GM21390 (cell line): ENCODE data around the gene TMEM120B.
"Not testable (repeated sequence)": the region's sequence is repeated elsewhere in the genome, so short reads cannot be mapped to it uniquely, and the experiment has no call there.

Experiments
- ATAC-seq: cut with Tn5 transposase; IDR thresholded peaks from one replicate; pipeline ENCODE4 v1.9.1; 2021; ENCODE audit not compliant: unreplicated experiment

Gene TMEM120B

DNA sequence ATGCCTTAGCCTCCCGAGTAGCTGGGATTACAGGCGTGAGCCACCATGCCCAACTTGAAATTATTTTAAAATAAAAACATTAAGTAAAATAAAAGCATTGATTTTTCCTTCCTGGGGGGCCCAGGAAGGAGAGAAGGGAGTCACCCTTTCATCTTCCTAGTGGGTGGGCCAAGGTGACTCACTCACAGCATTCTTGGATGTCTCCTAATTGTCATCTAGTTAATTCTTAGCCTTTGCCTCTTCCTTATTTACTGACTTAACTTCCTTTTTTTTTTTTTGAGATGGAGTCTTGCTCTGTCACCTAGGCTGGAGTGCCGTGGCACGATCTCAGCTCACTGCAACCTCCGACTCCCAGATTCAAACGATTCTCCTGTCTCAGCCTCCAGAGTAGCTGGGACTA lies 29.2 kb downstream of the TMEM120B start:
- no peak for ATAC-seq

DNA sequence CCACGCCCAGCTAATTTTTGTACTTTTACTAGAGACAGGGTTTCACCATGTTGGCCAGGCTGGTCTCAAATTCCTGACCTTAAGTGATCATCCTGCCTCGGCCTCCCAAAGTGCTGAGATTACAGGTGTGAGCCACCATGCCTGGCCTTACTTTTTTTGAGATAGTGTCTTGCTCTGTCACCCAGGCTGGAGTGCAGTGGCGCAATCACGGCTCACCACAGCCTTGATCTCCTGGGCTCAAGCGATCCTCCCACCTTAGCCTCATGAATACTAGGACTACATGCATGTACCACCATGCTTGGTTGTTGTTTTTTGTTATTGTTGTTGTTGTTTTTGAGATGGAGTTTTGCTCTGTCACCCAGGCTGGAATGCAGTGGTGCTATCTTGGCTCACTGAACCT lies 33.0 kb downstream of the TMEM120B start:
- ATAC-seq, result not testable (repeated sequence)

DNA sequence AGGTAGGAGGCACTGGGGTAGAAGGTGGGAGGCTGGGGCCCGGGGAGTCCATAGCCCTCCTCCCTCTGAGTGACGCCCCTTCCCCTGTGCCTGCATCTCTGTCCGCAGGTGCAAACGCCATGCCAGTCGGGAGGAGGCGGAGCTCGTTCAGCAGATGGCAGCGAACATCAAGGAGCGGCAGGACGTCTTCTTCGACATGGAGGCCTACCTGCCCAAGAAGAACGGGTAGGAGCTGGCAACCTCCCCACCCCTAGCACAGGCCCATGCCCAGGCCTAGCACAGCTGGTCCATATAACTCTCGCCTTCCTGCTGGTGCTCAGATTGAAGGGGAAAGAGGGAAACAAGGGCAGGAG lies 35.6 kb downstream of the TMEM120B start:
- no peak for ATAC-seq

GRCh38 chr12:121748571-121749265 lies 36.2 kb downstream of the TMEM120B start:
- no peak for ATAC-seq

DNA sequence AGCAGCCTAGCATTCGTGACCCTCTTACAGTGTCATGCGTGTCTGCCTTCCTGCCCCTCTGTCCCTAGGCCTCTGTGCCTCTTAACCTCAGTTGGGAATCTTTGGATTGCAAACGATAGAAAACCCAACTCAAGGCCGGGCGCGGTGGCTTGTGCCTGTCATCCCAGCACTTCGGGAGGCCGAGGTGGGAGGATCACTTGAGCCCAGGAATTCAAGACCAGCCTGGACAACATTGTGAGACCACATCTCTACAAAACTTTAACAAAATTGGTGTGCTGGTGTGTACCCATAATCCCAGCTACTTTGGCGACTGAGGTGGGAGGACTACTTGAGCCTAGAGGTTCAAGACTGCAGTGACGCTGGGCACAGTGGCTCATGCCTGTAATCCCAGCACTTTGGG lies 36.7 kb downstream of the TMEM120B start:
- no peak for ATAC-seq

GRCh38 chr12:121750507-121750955 lies 38.0 kb downstream of the TMEM120B start:
- no peak for ATAC-seq

- ATAC-seq, result no peak
Measured at GRCh38 chr12:121751034-121751433, 38.5 kb downstream of the TMEM120B start.

GRCh38 chr12:121751749-121752351 lies 39.3 kb downstream of the TMEM120B start:
- ATAC-seq, result no peak

DNA sequence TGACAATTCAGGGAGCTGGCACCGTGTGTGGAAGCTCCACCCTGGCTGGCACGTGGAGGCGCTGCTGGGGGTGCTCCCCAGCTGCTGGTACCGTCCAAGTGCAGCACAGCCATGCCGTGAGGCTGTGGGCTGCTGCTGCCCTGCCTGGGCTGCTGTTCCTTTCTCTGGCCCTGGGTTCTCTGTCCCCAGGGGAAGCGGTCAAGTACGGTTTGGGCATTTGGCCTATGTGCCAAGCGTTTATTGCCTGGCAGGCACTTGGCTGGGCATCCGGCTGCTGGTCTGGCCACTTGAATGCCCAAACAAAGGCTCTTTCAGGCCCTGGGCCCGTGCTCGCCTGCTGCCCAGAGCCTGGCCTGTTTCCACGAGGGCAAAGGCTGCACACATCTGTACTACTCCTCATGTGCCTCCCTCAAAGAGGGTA lies 41.3 kb downstream of the TMEM120B start:
- ATAC-seq, result no peak

- ATAC-seq, result no peak
Measured at GRCh38 chr12:121754836-121755235, 42.3 kb downstream of the TMEM120B start.

DNA sequence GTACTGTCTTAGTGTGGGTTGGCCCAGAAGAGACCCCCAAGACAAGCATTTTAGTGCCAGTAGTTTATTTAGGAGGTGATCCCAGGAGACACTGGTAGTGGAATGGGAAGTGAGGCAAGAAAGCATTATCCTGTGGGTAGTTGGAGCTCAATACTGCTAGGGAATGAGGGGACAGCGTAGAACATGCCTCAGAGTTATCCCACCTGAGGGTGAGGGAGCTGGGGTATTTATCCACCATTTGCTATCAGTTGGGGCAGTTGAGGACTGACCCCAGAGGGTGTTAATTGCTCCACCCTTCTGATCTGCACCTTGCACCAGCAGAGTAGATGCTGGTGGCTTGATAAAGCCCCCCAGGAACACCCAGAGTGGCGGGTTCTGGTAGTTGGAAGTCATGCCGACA lies 43.0 kb downstream of the TMEM120B start:
- no peak for ATAC-seq

GRCh38 chr12:121758536-121758935 lies 46.0 kb downstream of the TMEM120B start:
- not testable (repeated sequence) for ATAC-seq

DNA sequence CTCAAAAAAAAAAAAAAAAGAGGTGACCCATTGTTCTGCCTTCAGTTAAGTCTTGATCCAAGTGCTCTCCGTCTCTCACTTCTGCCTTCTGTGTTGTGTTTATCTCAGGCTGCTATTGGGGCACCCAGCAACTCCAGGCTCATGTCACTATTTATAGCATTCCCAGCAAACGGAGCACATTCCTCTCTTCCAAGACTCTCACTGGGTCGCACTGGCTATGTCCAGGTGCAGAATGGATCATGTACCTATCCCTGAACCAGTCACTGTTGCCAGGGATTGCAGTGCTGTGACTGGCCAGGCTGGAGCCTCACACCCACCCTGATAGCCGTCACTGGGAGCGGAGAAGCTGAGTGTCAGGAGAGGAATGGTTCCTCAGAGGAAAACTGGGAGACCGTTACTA lies 49.7 kb downstream of the TMEM120B start:
- ATAC-seq, result no peak

- no peak for ATAC-seq
Measured at GRCh38 chr12:121764808-121765207, 52.3 kb downstream of the TMEM120B start.

- ATAC-seq, result no peak
Measured at GRCh38 chr12:121765573-121765972, 53.0 kb downstream of the TMEM120B start.

GRCh38 chr12:121766290-121767039 lies 53.9 kb downstream of the TMEM120B start:
- ATAC-seq, result no peak

GRCh38 chr12:121767525-121768016 lies 55.0 kb downstream of the TMEM120B start:
- ATAC-seq, result no peak

GRCh38 chr12:121769297-121769830 lies 56.8 kb downstream of the TMEM120B start:
- no peak for ATAC-seq

DNA sequence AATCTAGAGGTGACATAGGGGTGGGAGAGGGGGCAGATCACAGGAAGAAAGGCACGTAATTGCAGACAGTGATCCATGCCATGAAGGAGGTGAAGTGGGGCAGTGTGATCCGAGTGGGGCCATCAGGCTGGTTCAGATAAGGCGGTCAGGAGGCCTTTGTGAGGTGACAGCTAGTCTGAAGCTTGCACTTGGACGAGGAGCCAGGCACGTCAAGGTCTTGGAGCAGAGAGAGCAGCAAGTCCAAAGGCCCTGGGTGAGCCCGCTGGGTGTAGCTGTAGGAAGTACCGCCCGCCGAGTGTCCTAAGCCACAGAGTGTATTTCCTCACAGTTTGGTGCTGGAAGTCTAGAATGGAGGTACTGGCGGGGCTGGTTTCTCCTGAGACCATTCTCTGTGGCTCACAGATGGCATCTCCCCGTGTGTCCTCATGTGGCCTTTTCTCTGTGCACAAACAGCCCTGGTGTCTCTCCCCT lies 57.3 kb downstream of the TMEM120B start:
- no peak for ATAC-seq

- no peak for ATAC-seq
Measured at GRCh38 chr12:121770388-121770787, 57.8 kb downstream of the TMEM120B start.

- no peak for ATAC-seq
Measured at GRCh38 chr12:121770813-121771625, 58.5 kb downstream of the TMEM120B start.
